Midbrain (tissue), 1 donor: ENCODE results near the gene CKLF.
"Not testable (repeated sequence)": the region's sequence is repeated elsewhere in the genome, so short reads cannot be mapped to it uniquely, and the experiment has no call there.

Experiments used
- DNase-seq: peaks from one replicate; lab custom pipeline; 2025; lab: John Stamatoyannopoulos, UW

Gene CKLF

GRCh38 chr16:66596986-66597848 is 44.8 kb downstream of the CKLF start:
- DNase-seq = no peak

GRCh38 chr16:66598111-66598510 is 45.7 kb downstream of the CKLF start:
- DNase-seq = no peak

- no peak for DNase-seq
Observed at GRCh38 chr16:66599726-66600125, 47.4 kb downstream of the CKLF start.

GRCh38 chr16:66600477-66600876 is 48.1 kb downstream of the CKLF start:
- DNase-seq = no peak

- DNase-seq = no peak
Observed at GRCh38 chr16:66601471-66601870, 49.1 kb downstream of the CKLF start.

GRCh38 chr16:66603537-66604375 is 51.4 kb downstream of the CKLF start:
- DNase-seq = no peak

- DNase-seq = no peak
Observed at GRCh38 chr16:66604376-66605176, 52.2 kb downstream of the CKLF start, which contains the start of gene CMTM3. TSS of gene CMTM3 (plus strand) at chr16:66604704. CDS start at chr16:66604806, 102 bp downstream.

- no peak for DNase-seq
Observed at GRCh38 chr16:66605177-66605978, 53.0 kb downstream of the CKLF start.

- no peak for DNase-seq
Observed at GRCh38 chr16:66605979-66606751, 53.8 kb downstream of the CKLF start.

- DNase-seq = peak; percentile 78
Observed at GRCh38 chr16:66608241-66609138, 56.1 kb downstream of the CKLF start.

GRCh38 chr16:66609139-66609510 is 56.7 kb downstream of the CKLF start:
- DNase-seq = no peak

- DNase-seq = no peak
Observed at GRCh38 chr16:66610111-66610820, 57.9 kb downstream of the CKLF start.

- not testable (repeated sequence) for DNase-seq
Observed at GRCh38 chr16:66611911-66612310, 59.5 kb downstream of the CKLF start.

GRCh38 chr16:66612422-66612821 is 60.0 kb downstream of the CKLF start:
- peak; percentile 68 for DNase-seq

- DNase-seq = no peak
Observed at GRCh38 chr16:66614161-66614802, 61.9 kb downstream of the CKLF start.
